Measurements from ENCODE around the gene OR1E1.
"Not testable (repeated sequence)": the region's sequence is repeated elsewhere in the genome, so short reads cannot be mapped to it uniquely, and the experiment has no call there.

OR1E1 gene, protein sequence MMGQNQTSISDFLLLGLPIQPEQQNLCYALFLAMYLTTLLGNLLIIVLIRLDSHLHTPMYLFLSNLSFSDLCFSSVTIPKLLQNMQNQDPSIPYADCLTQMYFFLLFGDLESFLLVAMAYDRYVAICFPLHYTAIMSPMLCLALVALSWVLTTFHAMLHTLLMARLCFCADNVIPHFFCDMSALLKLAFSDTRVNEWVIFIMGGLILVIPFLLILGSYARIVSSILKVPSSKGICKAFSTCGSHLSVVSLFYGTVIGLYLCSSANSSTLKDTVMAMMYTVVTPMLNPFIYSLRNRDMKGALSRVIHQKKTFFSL

DNA sequence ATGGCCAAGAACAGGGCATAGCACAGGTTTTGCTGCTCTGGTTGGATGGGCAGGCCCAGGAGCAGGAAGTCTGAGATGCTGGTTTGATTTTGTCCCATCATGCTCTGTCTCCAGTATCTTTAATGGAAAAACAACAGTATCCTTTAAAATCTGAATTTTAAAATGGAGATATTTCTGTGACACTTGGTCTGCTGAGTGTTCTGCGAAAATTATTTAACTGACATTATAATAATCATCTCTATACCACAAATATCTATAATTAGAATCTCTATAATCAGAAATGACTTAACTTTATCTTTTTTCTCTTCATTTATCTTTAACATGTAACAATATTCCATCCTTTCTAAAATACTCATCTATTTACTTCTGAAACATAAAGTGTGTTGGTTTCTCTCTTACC is at the start of gene OR1E1:
OR1E1 (minus strand) TSS at position 101 of the 400 bp plus-strand sequence; CDS start at position 101, 0 bp downstream.
- no peak for DNase-seq (ENCODE audit: low spot score)

DNA sequence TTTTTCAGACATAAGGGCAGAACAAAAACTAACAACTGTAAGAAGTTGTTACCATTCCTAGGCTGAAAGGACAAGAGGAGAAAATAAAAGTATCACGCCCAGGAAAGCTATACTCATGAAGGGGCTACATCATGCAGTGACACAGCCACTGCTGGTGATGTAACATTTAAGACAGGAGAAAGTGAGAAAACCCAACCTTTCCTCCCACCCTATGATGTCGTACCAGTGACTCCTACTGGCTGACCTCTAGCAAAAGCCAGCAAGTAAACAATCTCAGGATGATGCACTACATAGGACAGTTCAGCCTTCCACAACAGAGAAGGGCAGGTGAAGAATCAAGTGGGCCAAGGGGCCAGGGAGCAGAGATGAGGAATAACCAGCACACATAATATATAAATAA is 49.4 kb upstream of the OR1E1 start:
- peak; percentile 50 for DNase-seq (ENCODE audit: low spot score)

DNA sequence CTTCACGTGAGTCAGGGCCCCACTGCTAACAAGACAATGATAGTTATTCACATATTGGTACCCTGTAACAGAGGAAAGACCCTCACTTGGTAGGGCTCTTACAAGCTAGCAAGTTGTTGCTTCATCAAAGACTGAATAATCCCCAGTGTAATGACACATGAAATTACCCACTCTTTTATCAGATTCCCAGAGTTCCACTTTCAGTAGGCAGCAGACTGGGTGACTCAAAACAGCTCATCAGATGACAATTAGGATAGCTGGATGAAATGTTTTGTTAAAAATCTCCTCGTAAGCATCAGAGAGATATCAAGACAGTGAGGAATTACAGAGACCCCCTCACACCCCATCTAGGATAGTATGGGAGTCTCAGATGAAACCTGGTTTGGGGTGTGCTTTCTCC is 42.2 kb upstream of the OR1E1 start:
- DNase-seq (ENCODE audit: low spot score), result no peak

DNA sequence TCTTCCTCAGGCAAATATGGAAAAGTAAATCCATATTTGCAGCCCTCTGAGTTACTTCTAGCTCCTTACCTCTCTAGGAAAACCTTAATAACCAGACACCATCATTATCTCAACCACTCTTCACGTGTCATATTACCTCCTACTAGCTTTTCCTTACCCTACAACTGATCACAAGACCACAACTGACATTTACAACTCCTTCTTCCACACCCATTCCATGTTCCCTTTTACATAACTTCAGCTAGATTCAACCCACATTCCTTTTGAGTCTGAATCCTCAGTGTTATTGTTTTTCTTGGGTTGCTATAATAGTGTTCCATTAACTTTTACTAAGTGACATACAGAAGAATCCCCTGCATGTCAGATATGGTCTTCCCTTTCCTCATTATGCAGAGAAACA is 40.2 kb upstream of the OR1E1 start:
- no peak for DNase-seq (ENCODE audit: low spot score)

DNA sequence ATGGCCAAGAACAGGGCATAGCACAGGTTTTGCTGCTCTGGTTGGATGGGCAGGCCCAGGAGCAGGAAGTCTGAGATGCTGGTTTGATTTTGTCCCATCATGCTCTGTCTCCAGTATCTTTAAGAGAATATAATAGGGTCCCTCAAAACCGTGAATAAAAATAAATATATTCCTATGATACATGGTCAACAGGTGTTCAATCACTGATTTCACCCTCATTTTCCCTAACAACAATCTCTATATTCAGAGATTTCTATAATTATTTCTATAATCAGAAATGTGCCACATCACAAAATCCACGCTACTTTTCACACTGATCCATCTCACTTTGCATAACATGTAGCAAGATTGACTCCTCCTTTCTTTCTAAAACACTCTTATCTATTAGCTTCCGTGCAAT is 35.5 kb upstream of the OR1E1 start, which contains the start of gene OR1E2:
OR1E2 (minus strand) TSS at position 101 of the 400 bp plus-strand sequence; CDS start at position 101, 0 bp downstream.
- no peak for DNase-seq (ENCODE audit: low spot score)

DNA sequence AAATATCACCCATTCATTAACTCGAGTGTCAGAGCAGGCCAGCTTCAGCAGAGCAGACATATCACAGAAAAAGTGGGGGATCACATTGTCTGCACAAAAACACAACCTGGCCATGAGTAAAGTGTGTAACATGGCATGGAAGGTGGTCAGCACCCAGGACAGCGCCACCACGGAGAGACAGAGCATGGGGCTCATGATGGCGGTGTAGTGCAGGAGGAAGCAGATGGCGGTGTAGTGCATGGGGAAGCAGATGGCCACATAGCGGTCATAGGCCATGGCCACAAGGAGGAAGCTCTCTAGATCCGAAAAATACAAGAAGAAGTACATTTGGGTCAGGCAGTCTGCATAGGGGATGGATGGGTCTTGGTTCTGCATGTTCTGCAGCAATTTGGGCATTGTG is 35.0 kb upstream of the OR1E1 start:
- peak; percentile 2 for DNase-seq (ENCODE audit: low spot score)

DNA sequence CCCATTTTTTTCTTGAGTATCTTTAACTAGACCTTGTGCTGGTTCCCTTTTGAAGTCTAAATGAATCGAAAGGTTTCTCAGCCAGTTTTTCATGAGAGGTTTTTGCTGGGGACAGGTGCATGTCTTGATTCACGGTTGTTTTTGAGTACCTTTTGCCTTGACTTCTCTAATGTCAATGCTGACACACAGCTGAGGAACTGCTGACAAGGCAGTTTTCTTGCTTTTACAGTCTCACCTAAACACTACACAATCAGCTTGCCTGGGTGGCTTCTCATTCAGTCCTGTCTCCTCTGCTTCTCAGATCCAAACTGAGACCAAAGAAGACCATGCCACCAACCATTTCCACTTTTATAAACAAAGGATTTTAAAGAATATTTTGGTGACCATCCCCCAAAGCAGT is 20.0 kb upstream of the OR1E1 start:
- no peak for DNase-seq (ENCODE audit: low spot score)

DNA sequence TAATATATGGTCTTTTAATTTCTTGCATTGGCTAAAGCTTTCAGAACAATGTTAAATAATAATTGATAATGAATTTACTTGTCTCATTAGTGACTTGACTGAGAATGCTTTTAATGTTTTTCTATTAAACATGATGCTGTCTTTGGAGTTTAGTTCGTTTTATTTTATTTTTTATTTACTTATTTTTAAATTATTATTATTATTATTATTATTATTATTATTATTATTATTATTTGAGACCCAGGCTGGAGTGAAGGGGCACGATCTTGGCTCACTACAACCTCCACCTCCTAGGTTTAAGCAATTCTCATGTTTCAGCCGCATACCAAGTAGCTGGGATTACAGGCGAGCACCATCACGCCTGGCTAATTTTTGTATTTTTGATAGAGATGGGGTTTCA is 17.4 kb upstream of the OR1E1 start:
- DNase-seq (ENCODE audit: low spot score), result no peak

DNA sequence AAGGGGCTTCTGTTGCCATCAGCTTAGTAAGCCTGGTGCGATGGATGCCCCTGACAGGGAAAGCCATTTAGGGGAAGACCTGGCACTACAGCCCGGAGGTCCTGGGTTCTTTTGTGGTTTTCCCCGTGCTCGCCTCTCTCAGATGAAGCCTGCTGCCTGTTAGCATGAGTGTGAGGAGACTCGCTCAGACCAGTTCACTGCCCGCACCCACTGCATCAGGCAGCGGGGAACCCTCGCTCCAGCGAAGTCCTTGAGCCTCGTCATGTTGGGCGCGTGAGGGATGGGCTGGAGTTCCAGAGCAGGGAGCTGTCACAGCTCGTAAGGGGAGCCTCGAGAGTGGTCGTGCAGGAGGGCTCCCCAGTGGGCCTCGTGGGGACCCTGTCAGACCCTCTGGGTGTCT is 14.0 kb upstream of the OR1E1 start:
- not testable (repeated sequence) for DNase-seq (ENCODE audit: low spot score)

DNA sequence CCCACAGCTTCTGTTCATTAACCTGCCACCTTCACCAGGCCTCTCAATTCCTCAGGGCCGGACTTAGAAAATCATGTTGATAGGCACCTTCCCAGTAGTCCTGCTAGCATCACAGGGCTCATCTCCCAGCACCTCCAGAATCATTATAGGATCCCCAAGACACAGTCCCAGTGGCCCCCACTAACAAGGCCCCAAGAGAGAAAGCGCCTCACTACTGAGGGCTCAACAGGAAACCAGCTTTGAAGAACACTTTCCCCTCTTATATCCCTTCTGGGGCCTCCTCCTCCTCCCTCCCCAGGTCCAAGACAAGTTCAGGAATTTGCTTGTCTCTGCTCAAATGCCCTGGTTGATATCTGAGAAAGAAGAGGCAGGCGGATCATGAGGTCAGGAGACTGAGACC is 12.9 kb upstream of the OR1E1 start, which contains the start of gene OR3A3:
OR3A3 (plus strand) TSS at position 301 of the 400 bp plus-strand sequence.
- no peak for DNase-seq (ENCODE audit: low spot score)

DNA sequence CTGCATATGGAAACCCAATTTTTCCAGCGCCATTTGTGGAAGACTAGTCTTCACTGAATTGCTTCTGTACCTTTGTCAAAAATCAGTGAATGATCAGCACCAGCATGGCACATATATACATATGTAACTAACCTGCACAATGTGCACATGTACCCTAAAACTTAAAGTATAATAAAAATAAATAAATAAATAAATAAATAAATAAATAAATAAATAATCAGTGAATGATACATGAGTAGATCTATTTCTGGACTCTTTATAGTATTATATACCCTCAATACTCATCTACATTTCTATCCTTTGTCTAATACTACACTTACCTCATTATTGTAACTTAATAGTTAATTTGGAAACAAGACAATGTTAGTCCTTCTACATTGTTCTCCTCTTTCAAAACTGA is 5.6 kb upstream of the OR1E1 start:
- DNase-seq (ENCODE audit: low spot score), result not testable (repeated sequence)

DNA sequence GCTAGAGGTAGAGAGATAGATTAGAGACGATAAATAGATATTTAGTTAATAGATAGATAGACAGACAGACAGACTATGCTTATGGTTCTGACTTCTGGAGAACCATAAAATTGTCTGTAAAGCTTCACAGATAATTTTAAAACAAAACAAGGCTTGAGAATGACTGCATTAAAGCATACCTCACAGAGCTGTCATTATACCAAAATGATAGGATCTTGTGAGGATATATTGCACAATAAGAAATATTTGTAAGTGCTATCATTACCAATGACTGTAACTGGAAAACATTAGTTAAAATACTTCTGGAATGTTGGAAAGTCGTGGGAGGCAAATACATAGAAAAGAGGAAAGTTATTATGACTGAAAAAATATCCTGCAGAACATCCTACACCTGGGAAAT is 3.6 kb upstream of the OR1E1 start:
- DNase-seq (ENCODE audit: low spot score), result no peak

DNA sequence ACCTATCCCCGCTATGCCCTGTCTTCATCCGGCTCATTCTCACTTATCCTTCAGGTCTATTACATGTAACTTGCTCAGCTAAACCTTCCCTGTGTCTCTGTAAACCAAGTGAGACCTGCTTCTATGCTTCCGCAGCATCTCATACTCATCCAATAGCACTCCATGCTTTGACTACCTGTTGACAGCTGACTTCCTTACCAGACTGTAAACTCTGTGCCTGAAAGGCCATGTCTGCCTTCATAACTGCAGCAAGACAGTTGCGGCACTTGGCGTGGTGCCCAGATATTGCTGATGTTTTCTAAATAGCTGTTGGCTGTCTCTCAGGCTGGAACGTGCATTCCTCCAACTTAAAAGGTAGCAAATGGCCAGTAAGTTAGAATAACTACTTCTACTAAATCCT is 1.8 kb upstream of the OR1E1 start:
- DNase-seq (ENCODE audit: low spot score), result peak; percentile 0

DNA sequence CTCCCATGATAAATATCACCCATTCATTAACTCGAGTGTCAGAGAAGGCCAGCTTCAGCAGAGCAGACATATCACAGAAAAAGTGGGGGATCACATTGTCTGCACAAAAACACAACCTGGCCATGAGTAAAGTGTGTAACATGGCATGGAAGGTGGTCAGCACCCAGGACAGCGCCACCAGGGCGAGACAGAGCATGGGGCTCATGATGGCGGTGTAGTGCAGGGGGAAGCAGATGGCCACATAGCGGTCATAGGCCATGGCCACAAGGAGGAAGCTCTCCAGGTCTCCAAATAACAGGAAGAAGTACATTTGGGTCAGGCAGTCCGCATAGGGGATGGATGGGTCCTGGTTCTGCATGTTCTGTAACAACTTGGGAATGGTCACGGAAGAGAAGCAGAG is 409 bp downstream of the OR1E1 start:
- DNase-seq (ENCODE audit: low spot score), result not testable (repeated sequence)

DNA sequence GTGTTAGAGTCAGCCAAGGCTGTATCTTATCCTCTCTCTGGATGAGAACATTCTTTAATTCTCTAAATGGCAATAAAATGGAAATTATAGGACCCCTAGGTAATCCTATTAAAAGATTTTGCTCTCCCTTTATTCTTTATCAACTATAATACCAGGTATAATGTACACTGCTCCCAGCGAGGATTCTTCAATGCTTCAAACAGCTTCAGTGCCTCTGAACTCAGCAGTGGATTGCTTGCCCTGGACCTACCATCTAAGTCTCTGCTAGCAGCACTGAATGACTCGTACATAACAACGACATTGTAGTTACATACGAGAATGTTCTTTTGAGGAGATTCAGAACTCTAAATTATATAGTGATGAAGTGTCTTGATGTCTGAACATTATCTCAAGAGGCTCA is 8.4 kb downstream of the OR1E1 start:
- no peak for DNase-seq (ENCODE audit: low spot score)

DNA sequence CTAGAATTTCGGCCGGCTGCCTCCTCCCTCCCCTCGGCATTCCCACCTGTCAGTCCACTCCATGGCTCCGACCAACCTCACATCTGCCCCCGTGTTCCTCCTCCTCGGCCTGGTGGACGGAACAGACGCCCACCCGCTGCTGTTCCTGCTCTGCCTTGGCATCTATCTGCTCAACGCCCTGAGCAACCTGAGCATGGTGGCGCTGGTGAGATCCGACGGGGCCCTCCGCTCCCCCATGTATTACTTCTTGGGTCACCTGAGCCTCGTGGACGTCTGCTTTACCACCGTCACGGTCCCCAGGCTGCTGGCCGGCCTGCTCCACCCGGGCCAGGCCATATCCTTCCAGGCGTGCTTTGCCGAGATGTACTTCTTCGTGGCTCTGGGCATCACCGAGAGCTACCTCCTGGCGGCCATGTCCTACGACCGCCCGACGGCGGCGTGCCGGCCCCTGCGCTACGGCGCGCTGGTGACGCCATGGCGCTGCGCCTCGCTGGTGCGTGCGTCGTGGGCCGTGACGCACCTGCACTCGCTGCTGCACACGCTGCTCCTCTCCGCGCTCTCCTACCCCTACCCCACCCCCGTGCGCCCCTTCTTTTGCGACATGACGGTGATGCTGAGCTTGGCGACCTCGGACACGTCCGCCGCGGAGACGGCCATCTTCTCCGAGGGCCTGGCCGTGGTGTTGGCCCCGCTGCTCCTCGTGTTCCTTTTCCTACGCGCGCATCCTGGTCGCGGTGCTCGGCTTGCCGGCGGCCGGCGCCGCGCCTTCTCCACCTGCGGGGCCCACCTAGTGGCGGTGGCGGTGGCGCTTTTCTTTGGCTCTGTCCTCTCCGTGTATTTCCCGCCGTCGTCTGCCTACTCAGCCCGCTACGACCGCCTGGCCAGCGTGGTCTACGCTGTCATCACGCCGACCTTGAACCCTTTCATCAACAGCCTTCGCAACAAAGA is 12.1 kb downstream of the OR1E1 start, which contains the start of gene OR3A2:
OR3A2 (minus strand) TSS at position 440 of the 948 bp plus-strand sequence.
- no peak for DNase-seq (ENCODE audit: low spot score)

DNA sequence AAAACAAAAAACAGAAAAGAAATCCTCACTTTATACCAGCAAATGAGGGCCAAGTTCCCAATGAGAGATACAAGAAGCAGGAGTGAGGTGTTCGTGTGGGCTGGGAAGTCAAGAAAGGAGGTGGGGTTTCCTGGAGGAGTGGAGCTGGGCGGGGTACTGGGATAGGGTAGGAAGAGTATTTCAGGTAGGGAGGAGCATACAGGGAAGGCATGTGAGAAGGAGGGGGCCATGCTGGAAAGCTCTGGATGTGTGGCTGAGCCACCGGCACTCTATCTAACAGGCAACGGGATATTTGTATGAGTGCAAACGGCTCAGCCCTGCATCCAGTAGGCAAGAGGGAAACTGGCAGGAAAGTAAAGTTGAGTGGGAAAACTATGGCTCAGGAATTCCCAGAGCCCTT is 16.3 kb downstream of the OR1E1 start:
- DNase-seq (ENCODE audit: low spot score), result no peak

DNA sequence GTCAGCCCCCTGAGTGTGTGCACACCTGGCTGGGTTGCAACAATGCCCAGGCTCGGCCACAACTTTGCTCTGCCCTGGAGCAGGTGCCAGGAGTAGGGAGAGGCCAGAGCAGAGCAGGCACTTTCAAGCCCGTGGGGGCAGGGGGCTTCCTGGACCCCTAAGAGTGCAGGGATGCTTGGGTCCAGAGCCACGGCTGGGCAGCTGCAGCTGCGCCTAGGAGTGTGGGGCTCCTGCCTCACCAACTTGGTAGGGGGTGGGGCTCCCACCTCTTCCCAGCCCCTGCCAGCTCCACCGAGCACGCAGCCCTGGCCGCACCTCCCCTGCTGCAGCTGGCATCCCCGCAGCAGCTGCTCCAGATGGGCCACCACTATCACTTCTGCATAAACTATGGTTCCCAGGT is 19.9 kb downstream of the OR1E1 start:
- no peak for DNase-seq (ENCODE audit: low spot score)

DNA sequence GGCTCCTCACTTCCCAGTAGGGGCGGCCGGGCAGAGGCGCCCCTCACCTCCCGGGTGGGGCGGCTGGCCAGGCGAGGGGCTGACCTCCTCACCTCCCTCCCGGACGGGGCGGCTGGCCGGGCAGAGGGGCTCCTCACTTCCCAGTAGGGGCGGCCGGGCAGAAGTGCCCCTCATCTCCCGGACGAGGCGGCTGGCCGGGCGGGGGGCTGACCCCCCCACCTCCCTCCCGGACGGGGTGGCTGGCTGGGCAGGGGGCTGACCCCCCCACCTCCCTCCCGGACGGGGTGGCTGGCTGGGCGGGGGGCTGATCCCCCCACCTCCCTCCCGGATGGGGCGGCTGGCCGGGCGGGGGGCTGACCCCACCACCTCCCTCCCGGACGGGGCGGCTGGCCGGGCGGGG is 27.0 kb downstream of the OR1E1 start:
- not testable (repeated sequence) for DNase-seq (ENCODE audit: low spot score)
